SIG-M5 (cell line): ENCODE measurements around the gene CASTOR1.

Experiments
- DNase-seq: peaks from one replicate; lab custom pipeline; 2025; lab: John Stamatoyannopoulos, UW

The CASTOR1 gene

DNA sequence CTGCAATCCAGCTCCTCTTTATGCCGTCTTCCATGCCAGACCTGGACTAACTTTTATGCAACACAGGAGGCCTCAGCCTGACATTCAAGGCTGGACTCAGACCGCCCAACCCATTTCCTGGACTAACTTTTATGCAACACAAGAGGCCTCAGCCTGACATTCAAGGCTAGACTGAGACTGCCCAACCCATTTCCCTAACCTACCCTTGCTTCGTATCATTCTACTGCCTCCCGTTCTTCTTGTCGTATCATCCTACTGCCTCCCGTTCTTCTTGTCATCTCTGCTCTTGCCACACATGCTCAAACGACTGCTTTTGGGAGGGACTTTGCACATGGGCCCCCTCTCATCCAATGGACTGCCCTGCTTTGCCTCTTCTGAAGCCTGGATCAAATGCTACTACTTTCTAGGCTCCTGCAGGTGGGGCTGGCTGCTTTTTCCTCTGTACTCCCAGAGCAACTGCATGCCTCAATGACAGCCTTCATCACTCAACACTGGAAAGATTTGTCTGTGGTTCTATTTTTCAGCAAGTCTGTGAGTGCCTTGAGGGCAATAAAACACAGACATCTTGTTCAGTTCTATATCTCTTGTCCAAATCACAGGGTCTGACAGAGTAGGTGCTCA lies 29.6 kb upstream of the CASTOR1 start:
- DNase-seq: no peak

DNA sequence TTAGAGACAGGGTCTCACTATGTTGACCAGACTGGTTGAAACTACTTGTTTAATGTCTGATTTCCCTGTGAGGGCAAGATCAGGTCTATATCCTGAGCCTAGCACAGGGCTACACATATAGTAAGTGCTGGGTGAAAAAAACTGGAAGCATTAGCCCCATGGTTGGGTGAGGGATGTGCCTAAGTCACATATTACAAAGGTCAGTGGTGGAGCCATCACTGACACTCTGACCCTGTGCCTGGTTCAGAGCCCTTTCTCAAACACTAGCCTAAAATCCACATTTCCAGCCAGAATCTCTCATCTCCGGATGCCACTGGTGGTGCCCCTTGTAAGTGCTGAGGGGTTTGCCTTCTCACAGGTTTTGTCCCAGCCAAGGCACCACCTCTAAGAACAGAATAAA lies 28.5 kb upstream of the CASTOR1 start:
- DNase-seq: no peak

DNA sequence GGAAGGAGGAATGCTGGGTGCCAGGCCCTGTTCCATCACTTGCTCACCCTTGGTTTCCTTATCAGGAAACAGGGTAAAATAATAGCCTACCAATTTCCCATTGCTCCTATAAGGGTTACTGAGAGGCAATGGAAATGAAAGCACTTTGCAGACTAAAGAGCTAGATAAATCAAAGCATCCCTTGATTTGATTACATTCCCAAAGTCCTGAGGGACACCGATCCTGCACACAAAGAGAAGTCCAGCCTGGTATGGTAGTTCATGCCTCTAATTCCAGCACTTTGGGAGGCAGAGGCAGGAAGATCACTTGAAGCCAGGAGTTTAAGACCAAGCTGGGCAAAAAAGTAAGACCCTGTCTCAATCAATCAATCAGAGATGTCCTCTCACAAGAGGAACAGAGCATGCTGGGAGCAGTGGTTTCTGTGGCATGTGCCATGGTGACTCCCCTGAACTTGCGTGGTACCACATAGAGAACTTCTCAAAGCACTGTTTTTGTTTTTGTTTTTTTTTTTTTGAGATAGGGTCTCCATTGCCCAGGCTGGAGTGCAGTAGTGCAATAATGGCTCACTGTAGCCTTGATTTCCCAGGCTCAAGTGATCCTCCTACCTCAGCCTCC lies 26.8 kb upstream of the CASTOR1 start:
- no peak for DNase-seq

DNA sequence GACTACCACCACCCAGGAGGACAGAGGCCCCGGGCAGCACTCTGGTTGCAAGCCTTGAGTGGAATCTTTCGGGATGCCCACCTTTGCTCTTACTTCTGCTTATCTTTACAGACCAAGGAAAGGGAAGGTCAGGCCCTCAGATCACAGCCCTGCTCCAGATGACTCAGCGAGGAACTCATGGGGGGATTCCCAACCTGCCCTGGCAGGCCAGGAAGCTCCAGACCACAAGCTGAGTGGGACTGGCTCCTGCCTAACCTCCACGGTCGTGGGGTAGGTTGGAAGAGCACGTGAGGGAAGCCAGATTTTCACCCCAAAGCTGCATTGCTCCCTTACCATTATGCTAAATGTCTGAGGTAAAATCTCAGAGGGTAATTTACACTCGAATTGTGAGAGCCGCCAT lies 25.6 kb upstream of the CASTOR1 start:
- no peak for DNase-seq

DNA sequence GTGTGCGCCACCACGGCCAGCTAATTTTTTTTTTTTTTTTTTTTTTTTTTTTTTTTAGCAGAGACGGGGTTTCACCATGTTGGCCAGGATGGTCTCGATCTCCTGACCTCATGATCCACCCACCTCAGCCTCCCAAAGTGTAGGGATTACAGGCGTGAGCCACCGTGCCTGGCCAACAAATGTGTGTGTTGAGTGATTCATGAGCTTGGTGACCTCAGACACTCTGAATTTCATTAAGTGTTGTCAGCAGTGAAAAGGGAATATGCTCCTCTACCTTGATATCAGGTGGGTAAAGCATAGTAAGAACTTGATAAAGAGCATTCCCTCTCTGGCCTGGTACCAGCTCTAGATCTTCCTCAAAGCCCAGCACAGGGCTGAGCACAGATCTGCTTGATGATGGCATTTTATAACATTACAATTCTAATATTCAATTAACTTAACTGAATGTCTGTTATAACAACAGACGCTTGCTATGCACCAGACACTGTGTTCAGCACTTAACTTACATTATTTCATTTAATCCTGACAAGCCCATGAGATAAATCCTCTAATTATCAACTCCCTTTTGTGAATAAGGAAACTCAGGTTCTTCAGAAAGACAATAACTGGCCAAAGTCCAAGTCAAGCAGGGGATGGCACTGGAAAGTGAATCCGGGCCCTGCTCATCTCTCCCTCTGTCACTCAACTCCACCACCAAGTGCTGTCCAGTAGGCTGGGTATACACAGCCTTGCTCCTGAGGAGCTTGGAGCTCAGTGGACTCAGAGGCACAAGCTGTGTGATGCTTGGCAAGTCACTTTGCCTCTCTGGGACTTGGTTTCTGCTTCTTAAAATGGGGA lies 24.4 kb upstream of the CASTOR1 start:
- DNase-seq: no peak

DNA sequence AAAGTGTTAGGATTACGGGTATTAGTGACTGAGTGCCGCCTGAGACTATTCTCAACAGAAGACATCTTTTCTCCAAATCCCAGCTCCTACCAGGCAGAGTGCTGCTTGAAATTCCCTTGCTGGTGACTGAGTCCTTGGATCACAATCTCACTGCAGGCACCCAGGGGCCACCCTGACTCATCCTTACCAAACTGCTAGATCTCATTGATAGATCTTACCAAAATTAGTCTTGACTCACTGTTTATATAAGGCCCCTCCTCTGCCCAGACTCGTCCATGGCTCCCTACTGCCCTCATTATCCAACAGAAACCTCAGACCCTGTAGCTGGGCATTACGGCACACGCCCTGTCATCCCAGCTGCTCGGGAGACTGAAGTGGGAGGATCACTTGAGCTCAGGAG lies 22.7 kb upstream of the CASTOR1 start:
- no peak for DNase-seq

DNA sequence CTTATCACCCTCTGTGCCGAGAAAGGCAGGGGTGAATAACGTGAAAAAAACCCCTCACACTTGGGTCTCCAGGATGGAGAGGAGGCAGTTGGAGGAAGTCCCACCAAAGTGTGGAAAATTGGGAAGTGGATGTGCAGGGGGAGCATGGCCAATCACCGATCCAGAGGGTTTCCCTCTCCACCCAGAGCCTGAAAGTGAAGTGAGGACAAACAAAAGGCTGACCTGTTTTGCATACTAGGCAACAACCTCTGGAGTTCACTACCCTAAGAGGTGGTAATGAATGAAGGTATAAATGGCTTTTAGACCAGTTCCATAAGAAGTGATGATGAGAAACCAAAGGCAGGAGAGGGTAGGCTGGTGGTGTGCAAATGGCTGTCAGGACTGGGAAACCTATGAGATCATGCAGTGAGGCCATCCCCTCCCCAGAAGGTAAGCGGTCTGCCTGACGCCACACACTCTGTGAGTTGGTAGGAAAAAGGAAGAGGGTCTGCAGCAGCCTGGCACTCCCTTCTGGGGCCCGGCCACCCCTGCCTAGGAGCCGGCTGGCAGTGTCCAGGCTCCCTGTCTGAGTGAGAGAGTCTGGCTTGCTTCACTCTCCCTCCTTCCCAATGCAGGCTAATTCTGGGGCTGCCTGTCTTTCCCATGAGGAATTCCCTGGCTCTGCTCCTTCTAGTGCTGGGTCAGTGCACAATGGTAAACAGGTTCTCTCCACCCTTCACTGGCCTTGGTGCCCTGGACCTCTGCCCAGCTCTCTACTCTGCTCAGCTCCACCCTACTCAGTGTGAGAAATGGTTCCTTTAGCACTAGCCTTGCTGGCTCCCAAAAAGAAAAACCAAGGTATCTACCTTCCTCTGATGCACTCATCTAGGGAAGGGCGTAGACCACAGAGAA lies 21.8 kb upstream of the CASTOR1 start:
- DNase-seq: no peak

DNA sequence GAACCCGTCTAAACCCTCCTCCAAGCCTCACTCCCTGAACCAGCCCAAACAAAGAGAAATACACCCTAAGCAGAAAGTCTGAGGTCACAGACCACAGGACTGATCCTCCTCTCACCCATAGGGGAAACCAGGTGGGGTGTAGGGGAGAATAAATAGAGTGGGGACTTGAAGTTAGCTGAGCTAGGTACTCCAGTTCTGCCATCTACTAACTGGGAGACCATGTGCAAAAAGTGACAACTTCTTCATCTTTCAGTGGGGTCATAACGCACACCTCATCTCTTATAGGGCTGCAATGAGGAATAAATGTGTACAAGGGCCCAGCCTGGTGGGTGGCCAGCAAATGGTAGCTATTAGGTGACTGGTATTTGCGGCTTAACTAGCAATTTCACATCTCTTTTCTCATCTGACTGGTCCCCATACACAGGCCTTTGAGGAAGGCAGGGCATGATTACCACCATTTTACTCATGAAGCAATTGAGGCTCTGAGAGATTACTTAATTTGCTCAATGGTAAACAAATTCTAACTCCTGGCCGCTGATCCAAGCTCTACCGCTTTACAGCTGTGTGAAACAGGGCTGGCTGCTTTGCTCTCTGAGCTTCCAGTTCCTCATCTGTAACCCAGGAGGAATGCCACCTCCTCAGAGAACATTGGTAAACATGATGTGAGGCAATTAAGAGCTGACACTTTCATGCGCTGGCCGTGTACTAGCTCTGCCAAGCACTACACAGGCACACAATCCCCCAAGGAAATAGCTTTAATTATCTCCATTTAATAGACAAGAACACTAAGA lies 20.8 kb upstream of the CASTOR1 start:
- DNase-seq: peak; percentile 44

DNA sequence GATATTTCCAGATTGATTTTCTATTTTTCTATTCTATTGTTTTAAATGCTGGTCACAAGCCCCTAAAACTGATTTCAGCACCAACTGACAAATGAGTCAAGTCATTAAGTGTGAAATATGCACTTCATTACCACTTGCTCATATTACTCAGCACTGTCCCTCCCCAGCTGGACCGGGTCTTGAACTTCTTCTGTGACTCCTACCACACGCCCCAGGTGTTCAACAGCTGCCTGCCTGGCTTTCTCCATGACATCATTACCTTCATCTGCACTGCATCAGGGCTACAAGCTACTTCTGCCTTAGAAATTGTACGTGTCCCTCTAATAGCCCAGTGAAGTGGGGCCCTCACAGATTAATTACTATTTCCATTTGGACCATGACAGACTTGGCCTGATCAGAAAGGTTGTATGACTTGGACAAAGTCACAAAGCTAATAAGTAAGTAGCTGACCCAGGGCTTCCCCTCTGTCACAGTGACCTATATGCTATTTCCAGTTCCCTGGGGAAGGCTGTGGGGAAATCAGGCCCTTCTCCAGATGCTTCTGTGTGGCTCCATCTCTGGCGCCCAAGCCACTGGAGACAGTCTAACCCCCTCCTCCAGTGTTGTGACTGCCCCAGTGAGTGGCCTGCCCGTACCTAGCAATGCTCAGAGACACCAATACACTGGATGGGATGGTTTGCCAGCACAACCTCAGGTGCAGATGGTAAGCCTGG lies 19.4 kb upstream of the CASTOR1 start:
- no peak for DNase-seq

DNA sequence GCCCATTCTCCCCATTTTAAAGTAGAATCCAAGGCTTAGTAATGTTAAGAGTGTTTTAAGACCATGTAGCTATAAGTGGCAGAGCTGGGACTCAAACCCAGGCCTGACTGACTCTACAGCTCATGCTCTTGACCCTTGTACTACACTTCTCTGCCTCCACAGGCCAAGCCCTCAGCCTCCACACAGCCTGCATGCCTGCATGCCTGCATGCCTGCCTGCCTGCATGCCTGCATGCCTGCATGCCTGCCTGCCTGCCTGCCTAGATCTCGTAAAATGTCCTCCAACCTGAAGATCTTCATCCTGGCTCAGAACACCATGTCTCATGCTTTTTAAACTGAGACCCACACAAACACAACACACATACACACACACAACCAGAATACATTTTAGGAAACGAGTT lies 18.8 kb upstream of the CASTOR1 start:
- DNase-seq: no peak

DNA sequence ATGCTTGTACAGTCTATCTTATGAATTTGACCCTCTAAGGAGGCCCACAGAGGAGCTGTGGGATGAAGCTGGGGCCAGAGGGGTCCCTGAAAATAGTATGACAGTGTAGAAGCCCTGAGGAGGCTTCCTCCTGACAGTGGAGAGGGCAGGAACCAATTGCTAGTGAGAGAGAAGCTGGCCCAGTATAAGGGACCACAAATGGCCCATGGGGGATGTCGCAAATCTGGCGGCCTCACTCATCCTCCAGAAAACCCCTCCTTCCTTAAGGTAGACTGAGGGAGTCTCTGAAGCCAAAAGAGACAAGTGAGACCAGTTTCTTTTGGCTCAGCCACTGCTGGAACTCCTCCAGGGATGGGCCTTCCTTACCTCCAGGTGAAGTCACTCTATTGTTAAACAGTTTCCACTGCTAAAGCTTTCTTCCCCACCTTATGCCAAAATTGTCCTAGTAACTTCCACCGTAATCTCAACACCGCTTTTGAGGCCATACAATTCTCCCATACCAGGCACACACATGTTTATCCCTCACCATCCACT lies 17.8 kb upstream of the CASTOR1 start:
- no peak for DNase-seq

DNA sequence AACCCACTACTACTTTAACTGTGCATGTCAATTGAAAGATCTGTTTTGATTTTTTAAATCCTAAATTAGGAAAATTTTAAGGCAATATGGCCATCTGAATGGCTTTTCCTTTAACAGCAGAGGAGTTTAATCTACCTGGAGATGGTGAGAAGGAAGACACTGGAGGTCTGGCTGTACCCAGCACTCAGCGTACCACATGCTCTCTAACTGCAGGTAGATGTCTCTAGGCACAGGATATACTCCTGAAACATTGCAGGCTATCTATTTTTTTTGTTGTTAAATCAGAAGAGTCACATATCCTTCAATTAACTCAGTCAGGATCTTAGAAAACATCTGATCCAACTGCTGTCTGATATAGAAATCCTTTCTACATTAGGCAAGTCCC lies 17.3 kb upstream of the CASTOR1 start:
- no peak for DNase-seq

DNA sequence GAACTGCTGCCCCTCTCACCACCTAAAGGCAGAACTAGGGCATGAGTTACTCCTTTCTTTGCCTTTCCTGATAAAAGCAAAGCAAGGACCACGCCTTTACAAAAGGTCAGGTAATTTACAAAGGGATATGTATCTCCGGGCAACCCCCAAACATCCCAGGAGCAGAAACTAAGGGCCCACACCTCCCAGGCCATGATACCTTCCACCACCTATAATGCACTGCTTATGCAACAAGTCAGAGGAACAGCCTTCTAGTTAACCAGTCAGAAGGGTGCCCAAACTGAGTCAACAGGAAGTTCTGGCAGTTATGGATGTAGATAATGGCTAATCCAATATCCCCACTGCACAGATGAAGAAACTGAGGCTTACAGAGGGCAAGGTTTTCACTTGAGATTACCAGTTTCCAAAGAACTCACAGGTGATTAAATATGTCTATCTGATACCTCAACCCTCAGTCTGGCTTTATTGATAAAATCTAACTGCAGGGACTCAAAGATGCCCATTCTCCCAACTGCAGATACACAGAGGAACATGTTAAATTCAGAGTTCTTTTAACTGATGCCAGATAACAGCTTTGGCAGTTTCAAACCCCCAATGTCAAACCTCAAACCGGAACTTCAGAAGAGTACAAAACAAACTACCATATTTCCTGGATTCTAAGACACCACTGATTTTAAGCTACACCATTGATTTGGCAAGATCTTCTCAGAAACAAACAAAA lies 16.8 kb upstream of the CASTOR1 start:
- no peak for DNase-seq

DNA sequence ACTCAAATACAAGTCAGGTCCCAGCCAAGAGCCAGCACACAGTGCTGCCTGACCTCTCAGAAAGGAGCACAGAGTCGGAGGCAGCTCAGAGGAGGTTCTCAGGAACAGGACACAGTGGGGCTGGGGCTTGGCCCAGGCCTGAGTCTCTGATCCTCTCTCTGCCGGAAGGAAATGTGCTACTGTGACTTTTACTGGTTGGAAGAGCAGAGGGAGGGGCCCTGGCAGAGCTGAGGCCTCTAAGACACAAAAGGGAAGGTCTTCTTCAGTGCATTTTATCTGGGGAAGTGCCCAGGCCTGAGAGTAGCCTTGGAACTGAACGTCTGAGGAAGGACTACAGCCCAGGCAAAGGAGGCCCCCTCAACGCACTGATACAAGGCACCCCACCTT lies 16.2 kb upstream of the CASTOR1 start:
- no peak for DNase-seq

DNA sequence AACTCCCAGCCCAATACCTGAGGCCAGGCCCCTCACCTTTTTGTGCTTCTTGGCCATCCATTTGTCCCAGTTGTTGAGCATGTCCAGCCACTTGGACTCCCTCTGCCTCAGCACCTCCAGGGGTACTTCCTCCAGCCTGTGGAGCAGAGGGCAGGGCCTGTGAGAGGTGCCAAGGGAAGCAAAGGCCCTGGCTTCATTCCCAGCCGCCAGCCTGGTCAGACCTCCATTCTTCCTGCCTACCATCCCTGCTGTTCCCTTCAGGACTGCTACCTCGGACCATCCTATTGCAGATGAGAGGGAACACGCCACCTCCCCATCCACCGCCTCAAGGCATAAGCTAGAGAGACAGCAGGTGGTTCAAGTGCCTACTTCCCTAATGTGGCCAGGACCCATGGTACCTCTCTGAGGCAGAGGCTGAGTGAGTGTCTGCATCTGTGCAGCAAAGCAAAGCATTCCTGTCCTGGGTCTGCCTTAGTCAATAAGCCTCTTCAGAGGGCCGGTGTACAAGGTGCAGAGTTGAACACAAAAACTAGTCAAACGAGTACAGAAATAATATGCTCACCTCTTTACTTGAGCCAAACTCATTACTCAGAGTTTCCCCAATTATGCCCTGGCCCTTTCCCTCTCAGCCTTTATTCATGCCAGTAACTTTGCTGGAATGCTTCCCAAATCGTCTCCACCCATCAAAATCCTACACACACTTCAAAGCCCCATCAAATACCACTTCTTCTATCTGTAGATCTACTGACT lies 15.4 kb upstream of the CASTOR1 start:
- DNase-seq: no peak

DNA sequence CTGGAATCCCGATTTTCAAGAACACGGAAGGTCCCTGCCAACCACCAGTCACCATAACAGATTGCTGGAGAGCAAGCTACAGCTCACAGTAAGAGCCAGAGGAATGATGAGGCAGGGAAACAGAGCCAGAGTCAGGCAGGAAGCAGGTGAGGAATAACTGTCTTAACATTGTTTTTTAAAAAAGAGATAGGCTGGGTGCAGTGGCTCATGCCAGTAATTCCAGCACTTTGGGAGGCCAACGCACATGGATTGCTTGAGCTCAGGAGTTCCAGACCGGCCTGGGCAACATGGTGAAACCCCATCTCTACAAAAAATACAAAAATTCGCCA lies 13.5 kb upstream of the CASTOR1 start:
- no peak for DNase-seq

DNA sequence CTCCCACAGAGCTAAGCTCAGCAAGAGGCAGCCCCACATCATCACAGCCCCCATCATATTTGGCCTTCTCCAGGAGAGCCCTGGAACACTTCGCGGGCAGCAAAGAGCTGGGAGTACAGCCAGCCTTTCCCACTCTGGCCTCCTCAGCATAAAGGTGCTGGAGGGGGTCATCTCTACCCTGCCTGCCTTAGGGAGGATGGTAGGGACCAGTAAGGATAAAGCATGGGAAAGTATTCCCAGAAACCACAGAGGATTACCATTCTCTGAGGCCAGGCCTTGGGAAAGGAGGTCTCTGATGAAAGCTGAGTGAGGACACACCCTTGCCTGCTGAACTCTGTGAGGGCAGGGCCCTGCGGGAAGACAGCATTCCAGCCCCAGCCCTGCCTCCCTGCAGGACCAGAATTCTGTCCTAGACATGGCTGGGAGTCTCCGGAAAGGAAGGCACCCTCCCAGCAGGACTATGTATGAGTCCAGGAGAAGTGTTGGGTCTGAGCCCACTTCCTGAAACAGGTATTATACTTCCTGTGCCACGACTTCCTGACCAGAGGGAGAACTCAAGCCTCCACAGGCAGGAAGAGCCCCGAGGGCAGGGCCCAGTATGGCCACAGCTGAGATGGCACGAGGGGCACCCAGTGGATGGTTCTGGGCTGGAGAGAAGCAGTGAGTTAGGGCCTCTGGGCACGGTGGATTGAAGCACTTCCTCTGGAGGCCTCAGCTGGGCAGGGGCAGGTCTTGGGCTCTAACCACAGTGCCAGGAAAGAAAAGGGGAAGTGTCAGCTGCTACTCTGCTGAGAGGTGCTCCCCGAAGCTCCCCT lies 12.9 kb upstream of the CASTOR1 start:
- DNase-seq: no peak

DNA sequence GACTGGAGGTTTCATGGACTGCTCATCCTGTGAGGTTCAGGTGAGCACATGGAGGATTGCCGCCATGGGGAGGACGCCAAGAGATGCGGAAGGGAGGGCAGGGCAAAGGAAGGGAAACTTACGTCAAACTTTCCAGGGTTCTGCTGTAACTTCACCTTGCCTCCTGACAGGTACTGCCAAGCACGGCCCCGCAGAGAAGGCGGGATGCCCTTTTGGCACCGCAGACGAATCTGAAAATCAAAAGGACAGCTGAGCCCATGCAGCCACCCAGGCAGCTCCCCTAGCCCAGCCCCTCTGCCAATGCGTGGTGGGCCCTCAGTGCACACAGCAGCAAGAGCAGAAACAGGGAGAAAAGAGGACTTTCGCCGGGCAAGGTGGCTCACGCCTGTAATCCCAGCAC lies 10.0 kb upstream of the CASTOR1 start:
- no peak for DNase-seq
